MCF 10A (cell line): ENCODE results near the gene PIK3R3. TPM values are rescaled to one million over a fixed set of nuclear protein-coding genes. Genes with fewer than 3 reads are reported as not detected.
"Not testable (repeated sequence)": the region's sequence is repeated elsewhere in the genome, so short reads cannot be mapped to it uniquely, and the experiment has no call there.

ENCODE experiments used
- BruUV-seq: library from RNA; stranded (reverse); fragments of 400-500 nt; replicated peaks from 2 replicates; lab custom pipeline; 2021; lab: Mats Ljungman, UMichigan
- CTCF ChIA-PET: fragments of 300-600 bp; sonication (Branson Sonifier 250); formaldehyde crosslinking; extraction: SDS; loops from one replicate; lab custom pipeline; 2021; ENCODE audit warnings: antibody characterized with exemption, inconsistent platforms; lab: Yijun Ruan, JAX
- POLR2A ChIA-PET: fragments of 300-600, 350-650 bp; sonication (Branson Sonifier 250); formaldehyde crosslinking; extraction: SDS; loops from one replicate; lab custom pipeline; 2020; ENCODE audit warnings: antibody characterized with exemption, inconsistent platforms; lab: Yijun Ruan, JAX
- DNase-seq: peaks from one replicate; pipeline ENCODE4 v3.0.0-alpha.2; 2018; ENCODE audit not compliant: unreplicated experiment
- H3K27ac Mint-ChIP-seq: one replicate; pipeline ENCODE4 v1.8.0; 2022; ENCODE audit warnings: mild to moderate bottlenecking, low read depth, mixed read lengths; ENCODE audit not compliant: unreplicated experiment
- H3K27me3 Mint-ChIP-seq: one replicate; pipeline ENCODE4 v1.8.0; 2022; ENCODE audit warnings: mixed read lengths; ENCODE audit not compliant: insufficient read depth, unreplicated experiment
- H3K36me3 Mint-ChIP-seq: one replicate; pipeline ENCODE4 v1.8.0; 2022; ENCODE audit warnings: mild to moderate bottlenecking, moderate library complexity, mixed read lengths; ENCODE audit not compliant: insufficient read depth, unreplicated experiment
- H3K4me1 Mint-ChIP-seq: one replicate; pipeline ENCODE4 v1.8.0; 2022; ENCODE audit warnings: mixed read lengths; ENCODE audit not compliant: insufficient read depth, unreplicated experiment
- H3K4me3 Mint-ChIP-seq: one replicate; pipeline ENCODE4 v1.8.0; 2022; ENCODE audit warnings: mild to moderate bottlenecking, moderate library complexity, mixed read lengths; ENCODE audit not compliant: unreplicated experiment
- H3K9me3 Mint-ChIP-seq: one replicate; pipeline ENCODE4 v1.8.0; 2022; ENCODE audit warnings: mixed read lengths; ENCODE audit not compliant: unreplicated experiment
- CTCF ChIP-seq: fragments of 200-600 bp; IDR thresholded peaks from one replicate; pipeline ENCODE4 v1.8.0; 2022; ENCODE audit warnings: antibody characterized with exemption, mild to moderate bottlenecking; ENCODE audit not compliant: unreplicated experiment
- intact Hi-C: fragments of 100-400 bp; cut with micrococcal nuclease; formaldehyde crosslinking; loops from 2 replicates; pipeline ENCODE4 v1.14.1; 2022
- total RNA-seq: library from RNA; stranded (reverse); gene quantifications from 2 replicates; pipeline ENCODE4 v1.2.3, GENCODE V29; 2022

PIK3R3 gene
- total RNA-seq, 1 experiment from 2014 or later, result 9.3 TPM

GRCh38 chr1:46061146-46061545 is 71.3 kb downstream of the PIK3R3 start:
- no TSS peak for BruUV-seq
- Mint-ChIP-seq H3K4me1 (peaks cover 4% of the 10 kb centered on the region), H3K27me3 (no peaks in the 10 kb centered on the region), H3K36me3 (no peaks in the 10 kb centered on the region), H3K4me3 (no peak overlapping the region), H3K27ac (no peak overlapping the region), H3K9me3 (no peaks in the 10 kb centered on the region)
- TF ChIP-seq CTCF, result no peak
- DNase-seq, result no peak
- CTCF ChIA-PET, result interaction anchor here (0.7 kb wide), 1 partner anchor 14 kb away, joined by 4 read pairs; no protein-coding TSS in a partner anchor
- intact Hi-C loops, result no loop called here
- POLR2A ChIA-PET, result interaction anchor here (1.1 kb wide), 1 partner anchor 71 kb away, joined by 3 read pairs; the partner anchor contains the start of gene PIK3R3

- Mint-ChIP-seq H3K4me3 (no peak overlapping the region), H3K4me1 (peaks cover 5% of the 10 kb centered on the region), H3K27ac (no peak overlapping the region), H3K27me3 (no peaks in the 10 kb centered on the region), H3K9me3 (no peaks in the 10 kb centered on the region), H3K36me3 (peaks cover 7% of the 10 kb centered on the region)
- TF ChIP-seq CTCF, result no peak
- intact Hi-C loops, result no loop called here
- DNase-seq, result no peak
- CTCF ChIA-PET, result no interaction called here
- POLR2A ChIA-PET, result no interaction called here
- no TSS peak for BruUV-seq
Observed at GRCh38 chr1:46058936-46059335, 73.5 kb downstream of the PIK3R3 start.

- no peak for TF ChIP-seq CTCF
- ChIA-PET CTCF (no interaction called here), POLR2A (no interaction called here)
- Mint-ChIP-seq H3K36me3 (peaks cover 7% of the 10 kb centered on the region), H3K27ac (no peak overlapping the region), H3K4me1 (peaks cover 5% of the 10 kb centered on the region), H3K27me3 (no peaks in the 10 kb centered on the region), H3K9me3 (no peaks in the 10 kb centered on the region), H3K4me3 (no peak overlapping the region)
- intact Hi-C loops, result no loop called here
- DNase-seq, result no peak
- no TSS peak for BruUV-seq
Observed at GRCh38 chr1:46057781-46058180, 74.6 kb downstream of the PIK3R3 start.

GRCh38 chr1:46057215-46057614 is 75.2 kb downstream of the PIK3R3 start:
- H3K27ac Mint-ChIP-seq, H3K27me3 Mint-ChIP-seq, POLR2A ChIA-PET, DNase-seq, CTCF ChIA-PET, H3K9me3 Mint-ChIP-seq, H3K4me1 Mint-ChIP-seq, H3K36me3 Mint-ChIP-seq, H3K4me3 Mint-ChIP-seq, BruUV-seq, intact Hi-C loops: not testable (repeated sequence)

GRCh38 chr1:46056325-46056724 is 76.1 kb downstream of the PIK3R3 start:
- POLR2A ChIA-PET, result no interaction called here
- intact Hi-C loops, result no loop called here

More at GRCh38 chr1:46056325-46056724, 76.1 kb downstream of the PIK3R3 start:
- Mint-ChIP-seq H3K27ac (no peak overlapping the region), H3K9me3 (no peaks in the 10 kb centered on the region), H3K4me3 (no peak overlapping the region), H3K4me1 (peaks cover 5% of the 10 kb centered on the region), H3K36me3 (peaks cover 7% of the 10 kb centered on the region), H3K27me3 (no peaks in the 10 kb centered on the region)
- no TSS peak for BruUV-seq
- DNase-seq, result no peak
- no peak for TF ChIP-seq CTCF
- CTCF ChIA-PET, result no interaction called here
